K562 (cell line): ENCODE results near the gene ZRANB1. TPM values are rescaled to one million over a fixed set of nuclear protein-coding genes. Genes with fewer than 3 reads are reported as not detected.

Source experiments
- AFF4 ChIP-seq: sonication (generic); formaldehyde crosslinking; IDR thresholded peaks from 2 replicates; pipeline ENCODE4 v1.8.0; 2023; ENCODE audit warnings: mild to moderate bottlenecking, missing genetic modification reagents
- CBX3 ChIP-seq, 2 experiments: IDR thresholded peaks; 1 replicate in 1 of 2; 2 replicates in 1 of 2; pipeline ENCODE4 v1.6.1; 2012; ENCODE audit warnings: inconsistent platforms in 2 of 2, low read length in 2 of 2, borderline replicate concordance in 1 of 2, control low read depth in 1 of 2
- CHD7 ChIP-seq: fragments of 200-600 bp; sonication (generic); IDR thresholded peaks from one replicate; pipeline ENCODE4 v1.6.1; 2012; ENCODE audit warnings: mild to moderate bottlenecking, low read depth, low read length, inconsistent platforms
- FOXK2 ChIP-seq, 2 experiments: fragments of 450-650 bp; IDR thresholded peaks in 1 of 2; conservative IDR thresholded peaks in 1 of 2; 2 replicates each; pipeline ENCODE4 v1.6.1; 2016; ENCODE audit warnings: low read depth in 2 of 2, mild to moderate bottlenecking in 1 of 2
- KDM5B ChIP-seq: fragments of 200-600 bp; sonication (generic); IDR thresholded peaks from 2 replicates; pipeline ENCODE4 v1.6.1; 2012; ENCODE audit warnings: low read depth, mild to moderate bottlenecking, moderate library complexity, low read length, control low read depth, inconsistent platforms; ENCODE audit not compliant: insufficient replicate concordance
- NR0B1 ChIP-seq: fragments of 450-650 bp; IDR thresholded peaks from one replicate; pipeline ENCODE4 v1.6.1; 2018; ENCODE audit warnings: mild to moderate bottlenecking, moderate library complexity; ENCODE audit not compliant: partially characterized antibody
- POLR2A ChIP-seq: fragments of 450-650 bp; conservative IDR thresholded peaks from 2 replicates; pipeline ENCODE4 v1.6.1; 2016
- SAP30 ChIP-seq: fragments of 200-600 bp; sonication (generic); IDR thresholded peaks from 2 replicates; pipeline ENCODE4 v1.6.1; 2012; ENCODE audit warnings: borderline replicate concordance, low read depth, mild to moderate bottlenecking, moderate library complexity, low read length, control low read depth, inconsistent platforms; ENCODE audit not compliant: insufficient read depth, poor library complexity, severe bottlenecking
- XRCC5 ChIP-seq: fragments of 200-400 bp; formaldehyde crosslinking; IDR thresholded peaks from 2 replicates; pipeline ENCODE4 v1.6.1; 2017; ENCODE audit warnings: low read depth, mild to moderate bottlenecking, low read length
- polyA plus RNA-seq, 8 experiments: library from polyadenylated mRNA; depleted of rRNA in 4 of 8; stranded (reverse) in 5 of 8; unstranded in 3 of 8; fragments of >200 nt; fragmentation: Nextera tagmentation in 2 of 8; fragmentation: Illumina TruSeq in 1 of 8; extraction: Ambion mirVana in 2 of 8; extraction: Trizol in 1 of 8; gene quantifications; 2 replicates each; pipeline versions ENCODE4 v1.2.1 to v1.2.3, GENCODE V29; 2011 to 2014; ENCODE audit warnings: inconsistent platforms in 1 of 8, missing spikeins in 1 of 8
- total RNA-seq, 7 experiments: library from RNA; depleted of rRNA in 6 of 7; stranded (reverse); fragments of >200 nt in 6 of 7; fragmentation: Illumina TruSeq in 2 of 7; extraction: Trizol in 2 of 7; gene quantifications; 2 replicates each; pipeline versions ENCODE4 v1.2.1 to v1.2.3, GENCODE V29; 2011 to 2021; ENCODE audit warnings: low replicate concordance in 1 of 7

The ZRANB1 gene
- total and polyA plus RNA-seq, 9 of the 15 experiments (the other 6 are each of a cell fraction or from before 2014, with no cell fraction given): 0.07 to 1.1 (median 0.64) TPM

GRCh38 chr10:124917428-124918190 is 24.3 kb upstream of the ZRANB1 start (continued):
- TF ChIP-seq CHD7: no peak
- 0 out of 2 replicates have a peak, but pooled peaks have one; percentile 25 for TF ChIP-seq POLR2A
- TF ChIP-seq AFF4 (CRISPR knock-in tag): 0 out of 2 replicates have a peak, but pooled peaks have one; percentile 28
- 0 out of 4 replicates have a peak, but pooled peaks of 1 of the 2 experiments have one; percentile 16 for TF ChIP-seq FOXK2 (conservative IDR thresholded peaks at IDR 0.05 in 1 of 2, IDR thresholded peaks at IDR 0.05 in 1 of 2; ENCODE audit: low read depth in 2 of 2)
- no peak for TF ChIP-seq NR0B1
- peak; percentile 35 for TF ChIP-seq SAP30
- TF ChIP-seq KDM5B: peak; percentile 14
- TF ChIP-seq CBX3 (IDR thresholded peaks at IDR 0.05; ENCODE audit: borderline replicate concordance in 1 of 2, low read length in 2 of 2): no peak
- no peak for TF ChIP-seq XRCC5
